GM13976 (cell line): ENCODE results near the gene SLC25A25.

Experiments
- DNase-seq: peaks from one replicate; pipeline ENCODE4 v3.0.0; 2012; ENCODE audit warnings: low spot score
- CTCF ChIP-seq: IDR thresholded peaks from 2 replicates; pipeline ENCODE4 v1.5.1; 2012; ENCODE audit warnings: borderline replicate concordance, mild to moderate bottlenecking; ENCODE audit not compliant: insufficient read depth; ENCODE audit errors: extremely low read depth, missing control alignments, control extremely low read depth
- in situ Hi-C: fragments of 300-500 bp; cut with MboI; formaldehyde crosslinking; loops from one replicate; pipeline ENCODE4 v1.12.0; 2022; ENCODE audit warnings: low sequenced_read_pairs, mixed read lengths, inconsistent platforms; ENCODE audit not compliant: unreplicated experiment

Gene SLC25A25

GRCh38 chr9:128114326-128115186 lies 46.5 kb downstream of the SLC25A25 start:
- TF ChIP-seq CTCF = no peak
- in situ Hi-C loops = no loop called here
- DNase-seq = no peak

GRCh38 chr9:128115187-128116103 lies 47.4 kb downstream of the SLC25A25 start:
- DNase-seq = peak; percentile 68
- in situ Hi-C loops = no loop called here
- TF ChIP-seq CTCF = no peak

DNA sequence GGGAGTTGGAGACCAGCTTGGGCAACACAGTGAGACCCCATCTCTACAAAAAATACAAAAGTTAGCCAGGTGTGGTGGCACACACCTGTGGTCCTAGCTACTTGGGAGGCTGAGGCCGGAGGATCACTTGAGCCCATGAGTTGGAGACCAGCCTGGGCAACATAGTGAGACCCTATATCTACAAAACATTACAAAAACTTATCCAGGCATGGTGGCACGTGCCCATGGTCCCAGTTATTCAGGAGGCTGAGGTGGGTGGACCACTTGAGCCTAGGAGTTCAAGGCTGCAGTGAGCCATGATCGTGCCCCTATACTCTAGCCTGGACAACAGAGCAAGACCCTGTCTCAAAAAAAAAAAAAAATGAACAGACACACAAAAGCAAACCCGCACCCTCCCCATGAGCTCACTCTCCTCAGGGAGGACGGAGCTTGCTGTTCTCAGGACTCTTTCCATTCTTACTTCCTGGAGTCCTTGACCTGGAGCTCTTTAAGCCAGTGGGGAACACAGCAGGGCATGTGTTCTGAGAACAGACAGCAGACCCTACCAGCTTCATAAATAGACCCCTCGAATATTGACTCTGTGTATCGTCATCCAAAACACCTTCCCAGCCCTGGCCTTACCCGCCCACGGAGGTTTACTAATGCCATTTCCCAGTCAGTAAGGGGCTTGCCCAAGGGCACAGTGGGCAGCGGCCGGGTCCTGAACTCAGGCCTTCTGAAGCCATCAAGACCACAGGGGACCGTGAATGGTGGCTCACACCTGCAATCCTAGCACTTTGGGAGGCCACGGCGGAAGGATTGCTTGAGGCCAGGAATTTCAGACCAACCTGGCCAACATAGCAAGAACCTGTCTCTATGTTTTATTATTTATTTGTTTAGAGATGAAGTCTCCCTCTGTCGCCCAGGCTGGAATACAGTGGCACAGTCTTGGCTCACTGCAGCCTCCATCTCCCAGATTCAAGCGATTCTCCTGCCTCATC lies 48.4 kb downstream of the SLC25A25 start:
- in situ Hi-C loops = no loop called here
- DNase-seq = no peak
- TF ChIP-seq CTCF = no peak

DNA sequence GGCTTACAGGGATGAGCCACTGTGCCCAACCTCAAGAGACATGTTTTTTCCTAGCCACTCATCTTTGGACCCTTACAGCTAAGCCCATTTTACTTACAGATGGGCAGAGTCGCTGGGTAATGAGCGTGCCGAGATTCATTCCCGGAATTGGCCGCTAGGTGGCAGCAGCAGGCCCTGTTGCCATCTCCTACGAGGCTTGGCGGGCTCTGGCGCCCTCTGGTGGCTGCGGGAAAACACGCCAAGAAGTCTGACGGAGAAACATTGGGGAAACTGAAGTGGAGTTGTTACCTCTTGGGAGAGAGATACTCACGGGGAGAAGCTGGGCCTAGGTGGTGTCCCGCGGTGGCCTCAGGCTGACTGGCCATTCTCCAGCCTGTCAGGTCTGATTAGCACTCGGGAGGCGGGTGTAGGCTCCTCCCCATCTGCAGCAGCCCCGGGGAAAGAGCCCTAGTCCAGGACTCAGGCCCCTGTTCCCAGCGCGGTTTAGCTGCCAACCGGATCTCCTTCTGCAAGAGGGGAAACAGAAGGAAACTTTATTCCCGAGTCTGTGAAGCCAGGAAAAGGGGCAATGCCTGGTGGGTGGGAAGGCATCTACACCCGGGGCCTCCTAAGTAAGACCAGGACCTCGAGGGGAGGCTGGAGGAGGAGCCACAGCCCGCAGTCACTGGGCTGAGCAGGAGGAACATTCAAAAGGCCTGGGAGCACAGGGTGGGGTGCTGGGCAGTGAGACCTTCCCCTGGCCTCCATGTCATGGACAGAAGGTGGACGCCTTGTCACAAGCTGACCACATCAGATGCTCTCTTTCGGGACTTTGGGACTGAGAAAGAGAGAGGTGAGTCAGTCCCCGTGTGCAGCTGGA lies 49.8 kb downstream of the SLC25A25 start:
- in situ Hi-C loops = no loop called here
- DNase-seq = peak; percentile 93
- TF ChIP-seq CTCF = peak; percentile 100

DNA sequence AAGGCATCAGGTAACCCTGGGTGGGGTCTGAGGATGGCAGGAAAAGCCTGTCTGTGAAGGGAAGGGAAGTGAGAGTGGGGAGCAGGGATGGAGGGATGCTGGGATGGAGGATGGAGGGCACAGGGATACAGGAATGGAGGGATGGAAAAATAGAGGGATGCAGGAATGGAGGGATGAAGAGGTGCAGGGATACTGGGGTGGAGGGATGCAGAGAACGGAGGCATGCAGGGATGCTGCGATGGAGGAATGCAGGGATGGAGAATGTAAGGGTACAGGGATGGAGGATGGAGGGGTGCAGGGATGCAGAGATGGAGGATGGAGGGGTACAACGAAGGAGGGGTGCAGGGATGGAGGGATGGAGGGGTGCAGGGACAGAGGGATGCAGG lies 50.4 kb downstream of the SLC25A25 start:
- no peak for DNase-seq
- no peak for TF ChIP-seq CTCF
- in situ Hi-C loops = no loop called here
